ENCODE results near the gene HEPACAM. TPM values are rescaled to one million over a fixed set of nuclear protein-coding genes. Genes with fewer than 3 reads are reported as not detected.
"Not testable (repeated sequence)": the region's sequence is repeated elsewhere in the genome, so short reads cannot be mapped to it uniquely, and the experiment has no call there.

HEPACAM gene
- total RNA-seq, 4 donors from 2014 or later, result 0.42 to 2.1 (median 1.1) TPM

DNA sequence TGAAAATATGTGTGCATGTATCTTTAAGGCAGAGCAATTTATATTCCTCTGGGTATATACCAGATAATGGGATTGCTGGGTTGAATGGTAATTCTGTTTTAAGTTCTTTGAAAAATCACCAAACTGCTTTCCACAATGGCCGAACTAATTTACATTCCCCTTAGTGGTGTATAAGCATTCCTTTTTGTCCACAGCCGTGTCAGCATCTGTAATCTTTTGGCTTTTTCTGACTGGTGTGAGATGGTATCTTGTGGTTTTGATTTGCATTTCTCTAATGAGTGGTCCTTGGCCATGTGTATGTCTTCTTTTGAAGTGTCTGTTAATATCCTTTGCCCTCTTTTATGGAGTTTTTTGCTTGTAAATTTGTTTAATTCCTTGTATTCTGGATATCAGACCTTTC is 42.5 kb upstream of the HEPACAM start:
- WGBS, result 93% methylated on average over 2 of the region's 2 CpGs
- intact Hi-C loops (cut with DNase I), result no loop called here
- no peak overlapping the region for H3K27ac ChIP-seq (replicated peaks in 1 of 4)

GRCh38 chr11:124977006-124977405 is 41.2 kb upstream of the HEPACAM start:
- no peaks in the 10 kb centered on the region for H3K4me1 ChIP-seq
- WGBS, result 79% methylated on average over 2 of the region's 2 CpGs
- H3K27me3 ChIP-seq, result no peaks in the 10 kb centered on the region
- TF ChIP-seq, protein P1, sequence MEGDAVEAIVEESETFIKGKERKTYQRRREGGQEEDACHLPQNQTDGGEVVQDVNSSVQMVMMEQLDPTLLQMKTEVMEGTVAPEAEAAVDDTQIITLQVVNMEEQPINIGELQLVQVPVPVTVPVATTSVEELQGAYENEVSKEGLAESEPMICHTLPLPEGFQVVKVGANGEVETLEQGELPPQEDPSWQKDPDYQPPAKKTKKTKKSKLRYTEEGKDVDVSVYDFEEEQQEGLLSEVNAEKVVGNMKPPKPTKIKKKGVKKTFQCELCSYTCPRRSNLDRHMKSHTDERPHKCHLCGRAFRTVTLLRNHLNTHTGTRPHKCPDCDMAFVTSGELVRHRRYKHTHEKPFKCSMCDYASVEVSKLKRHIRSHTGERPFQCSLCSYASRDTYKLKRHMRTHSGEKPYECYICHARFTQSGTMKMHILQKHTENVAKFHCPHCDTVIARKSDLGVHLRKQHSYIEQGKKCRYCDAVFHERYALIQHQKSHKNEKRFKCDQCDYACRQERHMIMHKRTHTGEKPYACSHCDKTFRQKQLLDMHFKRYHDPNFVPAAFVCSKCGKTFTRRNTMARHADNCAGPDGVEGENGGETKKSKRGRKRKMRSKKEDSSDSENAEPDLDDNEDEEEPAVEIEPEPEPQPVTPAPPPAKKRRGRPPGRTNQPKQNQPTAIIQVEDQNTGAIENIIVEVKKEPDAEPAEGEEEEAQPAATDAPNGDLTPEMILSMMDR (IDR thresholded peaks at IDR 0.05), result no peak
- no peak for TF ChIP-seq POLR2AphosphoS5 (IDR thresholded peaks at IDR 0.05)
- H3K36me3 ChIP-seq, result no peaks in the 10 kb centered on the region
- no peak overlapping the region for H3K27ac ChIP-seq (replicated peaks in 1 of 4)
- DNase-seq (ENCODE audit: extremely low spot score), result no peak
- no peak overlapping the region for H3K4me3 ChIP-seq
- H3K9me3 ChIP-seq, result peaks cover 0 to 7% (median 0%) of the 10 kb centered on the region in 4 donors
- intact Hi-C loops (cut with DNase I), result no loop called here

More for the DNA sequence above, 42.5 kb upstream of the HEPACAM start:
- H3K4me3 ChIP-seq, result no peak overlapping the region
- no peak for TF ChIP-seq POLR2AphosphoS5 (IDR thresholded peaks at IDR 0.05)
- no peak for TF ChIP-seq EP300 (IDR thresholded peaks at IDR 0.05)
- no peak for TF ChIP-seq POLR2A (IDR thresholded peaks at IDR 0.05; ENCODE audit: low read depth)
- TF ChIP-seq, protein P1 (IDR thresholded peaks at IDR 0.05), result no peak
- H3K4me1 ChIP-seq, result no peaks in the 10 kb centered on the region
- no peaks in the 10 kb centered on the region for H3K36me3 ChIP-seq
- peaks cover 0 to 13% (median 0%) of the 10 kb centered on the region in 4 donors for H3K9me3 ChIP-seq
- no peaks in the 10 kb centered on the region for H3K27me3 ChIP-seq
- no peak for DNase-seq (ENCODE audit: extremely low spot score)

GRCh38 chr11:124976531-124976930 is 40.7 kb upstream of the HEPACAM start:
- no peak for DNase-seq (ENCODE audit: extremely low spot score)
- peaks cover 0 to 3% (median 0%) of the 10 kb centered on the region in 4 donors for H3K9me3 ChIP-seq
- no peaks in the 10 kb centered on the region for H3K4me1 ChIP-seq
- no peaks in the 10 kb centered on the region for H3K36me3 ChIP-seq
- H3K4me3 ChIP-seq, result no peak overlapping the region
- H3K27ac ChIP-seq (replicated peaks in 1 of 4), result no peak overlapping the region
- intact Hi-C loops (cut with DNase I), result no loop called here
- TF ChIP-seq POLR2A (IDR thresholded peaks at IDR 0.05; ENCODE audit: low read depth) (no peak), POLR2AphosphoS5 (IDR thresholded peaks at IDR 0.05) (no peak), EP300 (IDR thresholded peaks at IDR 0.05) (no peak)
- TF ChIP-seq, protein P1 (IDR thresholded peaks at IDR 0.05), result no peak
- WGBS, result 96% methylated on average over 3 of the region's 3 CpGs
- no peaks in the 10 kb centered on the region for H3K27me3 ChIP-seq

DNA sequence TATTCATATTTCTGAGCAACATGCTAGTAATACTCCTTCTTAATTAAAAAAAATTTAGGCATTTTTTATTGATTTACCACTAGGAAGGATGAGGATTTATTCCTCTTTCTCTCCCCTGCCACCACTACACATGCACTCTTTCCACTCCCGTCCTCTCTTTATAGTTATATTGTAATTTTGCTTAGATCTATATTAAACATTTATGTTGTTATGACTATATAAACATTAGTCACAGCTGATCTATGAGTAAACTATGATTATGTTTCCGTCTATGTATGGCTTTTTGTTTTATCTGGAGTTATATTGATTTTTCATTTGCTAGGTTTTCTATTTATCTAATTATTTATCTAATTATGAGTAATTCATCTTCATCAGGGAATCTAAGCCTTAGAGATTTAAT is 36.0 kb upstream of the HEPACAM start:
- Histone ChIP-seq H3K27me3 (no peaks in the 10 kb centered on the region), H3K9me3 (no peaks in the 10 kb centered on the region), H3K4me3 (no peak overlapping the region), H3K36me3 (no peaks in the 10 kb centered on the region), H3K27ac (replicated peaks in 1 of 4) (no peak overlapping the region), H3K4me1 (no peaks in the 10 kb centered on the region)
- intact Hi-C loops (cut with DNase I), result no loop called here
- no peak for DNase-seq (ENCODE audit: extremely low spot score)
- TF ChIP-seq POLR2AphosphoS5 (IDR thresholded peaks at IDR 0.05) (no peak), POLR2A (IDR thresholded peaks at IDR 0.05; ENCODE audit: low read depth) (no peak)
- TF ChIP-seq, protein P1 (IDR thresholded peaks at IDR 0.05), result no peak
- WGBS, result 92% methylated on average over 2 of the region's 2 CpGs

DNA sequence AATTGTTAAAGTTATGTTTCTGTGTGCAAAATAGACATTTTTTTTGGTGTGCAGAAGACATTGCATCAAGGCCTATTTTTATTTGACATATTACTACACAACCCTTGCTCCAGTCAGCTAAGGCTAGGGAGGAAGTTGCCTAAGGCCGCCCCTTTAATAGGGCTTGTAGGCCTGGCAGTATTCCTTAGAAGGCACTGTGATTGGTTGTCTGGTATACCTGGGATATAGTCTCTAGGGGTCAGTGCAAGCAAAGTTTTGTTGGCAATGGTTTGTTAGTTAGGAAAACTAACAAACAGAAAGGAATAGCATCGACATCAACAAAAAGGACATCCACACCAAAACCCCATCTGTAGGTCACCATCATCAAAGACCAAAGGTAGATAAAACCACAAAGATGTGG is 35.1 kb upstream of the HEPACAM start:
- 81% methylated on average over 2 of the region's 2 CpGs for WGBS
- TF ChIP-seq EP300 (IDR thresholded peaks at IDR 0.05) (no peak), POLR2AphosphoS5 (IDR thresholded peaks at IDR 0.05) (no peak), POLR2A (IDR thresholded peaks at IDR 0.05; ENCODE audit: low read depth) (no peak)
- TF ChIP-seq, protein P1 (IDR thresholded peaks at IDR 0.05), result no peak
- Histone ChIP-seq H3K36me3 (no peaks in the 10 kb centered on the region), H3K27ac (replicated peaks in 1 of 4) (no peak overlapping the region), H3K4me3 (no peak overlapping the region), H3K4me1 (no peaks in the 10 kb centered on the region), H3K27me3 (no peaks in the 10 kb centered on the region), H3K9me3 (no peaks in the 10 kb centered on the region)
- intact Hi-C loops (cut with DNase I), result no loop called here
- DNase-seq (ENCODE audit: extremely low spot score), result no peak

DNA sequence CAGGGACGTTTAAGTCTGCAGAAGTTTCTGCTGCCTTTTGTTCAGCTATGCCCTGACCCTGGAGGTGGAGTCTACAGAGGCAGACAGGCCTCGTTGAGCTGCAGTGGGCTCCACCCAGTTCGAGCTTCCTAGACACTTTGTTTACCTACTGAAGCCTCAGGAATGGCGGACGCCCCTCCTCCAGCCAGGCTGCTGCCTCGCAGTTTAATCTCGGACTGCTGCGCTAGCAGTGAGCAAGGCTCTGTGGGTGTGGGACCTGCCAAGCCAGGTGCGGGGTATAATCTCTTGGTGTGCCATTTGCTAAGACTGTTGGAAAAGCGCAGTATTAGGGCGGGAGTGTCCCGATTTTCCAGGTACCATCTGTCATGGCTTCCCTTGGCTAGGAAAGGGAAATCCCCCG is 32.4 kb upstream of the HEPACAM start:
- H3K27ac ChIP-seq (replicated peaks in 1 of 4), result not testable (repeated sequence)

More for the DNA sequence above, 32.4 kb upstream of the HEPACAM start:
- intact Hi-C loops (cut with DNase I); H3K4me1 ChIP-seq; H3K4me3 ChIP-seq; H3K9me3 ChIP-seq; H3K27me3 ChIP-seq; DNase-seq (ENCODE audit: extremely low spot score); H3K36me3 ChIP-seq: not testable (repeated sequence)
- WGBS, result 100% methylated on average over 2 of the region's 13 CpGs
